GM12891 (cell line): ENCODE results near the gene PCDHGB2.

Source experiments
- PAX5 ChIP-seq: IDR thresholded peaks from 2 replicates; pipeline ENCODE4 v1.6.1; 2011; ENCODE audit warnings: low read length, moderate library complexity, mild to moderate bottlenecking; ENCODE audit not compliant: insufficient read depth, severe bottlenecking
- POLR2A ChIP-seq: IDR thresholded peaks from 2 replicates; pipeline ENCODE4 v1.6.1; 2011; ENCODE audit warnings: low read depth, low read length, control low read depth
- POLR2AphosphoS5 ChIP-seq: IDR thresholded peaks from 2 replicates; pipeline ENCODE4 v1.6.1; 2011; ENCODE audit warnings: low read depth, low read length, control low read depth
- POU2F2 ChIP-seq: IDR thresholded peaks from 2 replicates; pipeline ENCODE4 v1.6.1; 2011; ENCODE audit warnings: low read depth, mild to moderate bottlenecking, control low read depth, low read length, moderate library complexity
- SPI1 ChIP-seq: IDR thresholded peaks from 2 replicates; pipeline ENCODE4 v1.6.1; 2011; ENCODE audit warnings: low read depth, low read length, control low read depth
- TAF1 ChIP-seq: IDR thresholded peaks from 2 replicates; pipeline ENCODE4 v1.6.1; 2011; ENCODE audit warnings: low read depth, low read length, control low read depth

DNA sequence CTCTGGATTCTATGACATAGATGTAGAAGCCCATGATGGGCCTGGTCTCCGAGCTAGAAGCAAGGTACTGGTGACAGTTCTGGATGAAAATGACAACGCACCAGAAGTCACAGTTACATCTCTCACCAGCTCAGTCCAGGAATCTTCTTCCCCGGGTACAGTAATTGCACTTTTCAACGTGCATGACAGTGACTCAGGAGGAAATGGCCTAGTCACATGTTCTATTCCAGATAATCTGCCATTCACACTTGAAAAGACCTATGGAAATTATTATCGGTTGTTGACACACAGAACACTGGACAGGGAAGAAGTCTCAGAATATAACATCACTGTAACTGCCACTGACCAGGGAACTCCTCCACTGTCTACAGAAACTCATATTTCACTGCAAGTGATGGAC lies 3.7 kb upstream of the PCDHGB2 start:
- no peak for TF ChIP-seq POLR2A
- TF ChIP-seq SPI1 = no peak
- no peak for TF ChIP-seq POLR2AphosphoS5
- no peak for TF ChIP-seq TAF1
- TF ChIP-seq POU2F2 = no peak
- TF ChIP-seq PAX5 = no peak
